ENCODE results near the gene LDB2.
A peak's percentile ranks its signal among the peaks of the same experiment; 100 is the strongest.

The LDB2 gene

DNA sequence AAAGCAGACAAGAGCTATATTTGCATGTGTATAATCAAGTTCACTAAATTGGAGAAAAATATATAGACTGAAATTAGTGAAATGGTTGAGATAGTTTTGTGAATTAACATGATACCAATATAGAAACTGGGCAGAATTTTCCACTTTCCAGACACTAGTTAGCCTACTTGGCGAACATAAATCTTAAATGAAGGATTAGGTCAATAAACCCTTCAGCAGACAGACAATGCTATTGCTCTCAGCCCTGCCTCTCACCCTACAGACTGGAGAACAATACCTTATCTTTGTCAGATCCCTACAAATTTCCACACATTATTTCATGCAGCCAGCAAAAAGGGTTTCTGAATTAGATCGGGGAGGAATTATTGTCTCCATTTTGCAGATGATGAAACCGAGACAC is 435.8 kb downstream of the LDB2 start:
- no peak for DNase-seq

DNA sequence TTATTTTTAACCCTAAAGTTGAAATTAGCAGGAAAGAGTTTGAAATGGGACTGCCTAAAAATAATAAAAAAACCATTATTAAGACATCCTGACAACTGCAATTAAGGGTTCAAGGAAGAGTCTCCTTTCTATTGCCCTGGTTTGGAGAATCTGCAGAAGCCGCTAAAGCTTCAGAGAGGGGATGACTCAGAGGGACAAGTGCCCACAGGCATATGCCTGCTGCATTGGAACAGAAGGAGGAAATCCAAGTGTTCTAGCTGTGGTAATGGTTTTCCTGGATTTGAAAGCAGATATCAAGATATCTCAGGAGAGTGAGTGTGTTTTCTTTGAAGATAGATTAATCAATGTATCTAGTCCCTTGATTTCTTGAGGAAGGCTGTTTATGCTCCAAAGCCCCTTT is 437.1 kb downstream of the LDB2 start:
- DNase-seq, result no peak

DNA sequence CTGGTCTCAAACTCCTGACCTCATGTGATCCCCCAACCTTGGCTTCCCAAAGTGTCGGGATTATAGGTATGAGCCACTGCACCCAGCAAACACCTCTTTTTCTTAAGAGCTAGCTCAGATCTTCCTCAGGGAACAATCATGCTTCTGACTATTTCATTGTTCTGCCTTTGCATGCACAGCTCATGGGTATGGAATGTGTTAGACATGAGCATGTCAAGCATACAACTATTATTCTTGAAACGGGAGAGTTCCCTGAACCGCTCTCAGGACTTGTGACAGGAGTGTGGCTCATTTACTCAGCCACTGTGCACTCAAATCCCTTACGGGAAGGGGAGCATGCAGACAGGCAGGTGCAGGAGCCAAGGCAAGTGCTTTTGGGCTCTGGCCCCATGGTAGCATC is 440.5 kb downstream of the LDB2 start:
- peak; percentile 19 for DNase-seq
